ACC112 (cell line): Measurements from ENCODE around the gene ARMS2.

Experiments
- H2AFZ ChIP-seq: fragments of 200-600 bp; sonication (generic); one replicate; pipeline ENCODE4 v1.6.0; 2017; ENCODE audit warnings: antibody characterized with exemption, low read length; ENCODE audit not compliant: unreplicated experiment
- H3K27ac ChIP-seq: fragments of 200-600 bp; sonication (generic); 2 replicates; pipeline ENCODE4 v1.5.1; 2014; ENCODE audit warnings: low read depth, mild to moderate bottlenecking, antibody characterized with exemption, low read length, moderate library complexity
- H3K27me3 ChIP-seq: fragments of 200-600 bp; sonication (generic); 2 replicates; pipeline ENCODE4 v1.6.1; 2014; ENCODE audit warnings: mild to moderate bottlenecking, antibody characterized with exemption, low read length, moderate library complexity, mixed read lengths; ENCODE audit not compliant: insufficient read depth
- H3K36me3 ChIP-seq: fragments of 200-600 bp; sonication (generic); 2 replicates; pipeline ENCODE4 v1.6.1; 2016; ENCODE audit warnings: mild to moderate bottlenecking, antibody characterized with exemption, low read length, moderate library complexity, mixed read lengths; ENCODE audit not compliant: insufficient read depth
- H3K4me1 ChIP-seq: fragments of 200-600 bp; sonication (generic); one replicate; pipeline ENCODE4 v1.6.1; 2016; ENCODE audit warnings: low read length, mixed read lengths; ENCODE audit not compliant: insufficient read depth, unreplicated experiment, control insufficient read depth
- H3K4me3 ChIP-seq: fragments of 200-600 bp; sonication (generic); 2 replicates; pipeline ENCODE4 v1.5.1; 2014; ENCODE audit warnings: mild to moderate bottlenecking, low read depth, low read length
- H3K79me2 ChIP-seq: fragments of 200-600 bp; sonication (generic); one replicate; pipeline ENCODE4 v1.6.0; 2016; ENCODE audit warnings: low read length; ENCODE audit not compliant: control insufficient read depth, unreplicated experiment, insufficient read depth

The ARMS2 gene

DNA sequence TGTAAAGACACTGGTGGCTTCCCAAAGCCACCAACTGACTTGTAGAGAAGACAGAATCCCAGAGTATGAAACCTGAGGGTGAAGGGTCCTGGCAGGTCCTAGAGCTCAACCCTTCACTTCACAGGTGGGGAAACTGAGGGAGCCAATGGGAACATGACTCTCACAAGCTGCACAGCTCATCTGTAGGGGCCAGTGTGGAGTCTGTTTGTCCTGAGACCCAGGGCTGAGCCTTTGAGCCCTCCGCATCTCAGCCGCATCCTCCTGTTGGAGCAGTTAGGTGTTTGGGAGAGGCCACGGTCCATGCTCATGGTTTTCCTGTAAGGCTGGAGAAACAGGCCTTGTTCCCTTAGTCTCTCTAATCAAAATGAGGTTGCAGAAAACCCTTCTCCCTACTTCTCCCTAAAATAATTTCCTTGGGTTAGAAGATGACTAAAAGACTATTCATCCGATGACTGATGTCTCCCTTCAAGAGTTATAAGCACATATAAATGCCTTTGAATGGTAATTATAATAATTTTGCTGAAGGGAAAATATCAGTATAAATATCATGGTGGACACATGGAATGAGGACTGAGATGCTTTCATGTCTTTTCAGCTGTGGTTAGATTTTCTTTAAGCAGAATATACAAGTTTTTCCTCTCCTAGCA lies 17.2 kb downstream of the ARMS2 start:
- no peak overlapping the region; the same call in 1 of the 2 replicates for H3K4me3 ChIP-seq
- H3K79me2 ChIP-seq: peaks cover 89% of the 10 kb centered on the region
- H2AFZ ChIP-seq: no peak overlapping the region
- H3K36me3 ChIP-seq: no peaks in the 10 kb centered on the region
- peaks cover 85% of the 10 kb centered on the region for H3K4me1 ChIP-seq
- no peaks in the 10 kb centered on the region for H3K27me3 ChIP-seq
- peak overlapping the region; percentile 68 for H3K27ac ChIP-seq

DNA sequence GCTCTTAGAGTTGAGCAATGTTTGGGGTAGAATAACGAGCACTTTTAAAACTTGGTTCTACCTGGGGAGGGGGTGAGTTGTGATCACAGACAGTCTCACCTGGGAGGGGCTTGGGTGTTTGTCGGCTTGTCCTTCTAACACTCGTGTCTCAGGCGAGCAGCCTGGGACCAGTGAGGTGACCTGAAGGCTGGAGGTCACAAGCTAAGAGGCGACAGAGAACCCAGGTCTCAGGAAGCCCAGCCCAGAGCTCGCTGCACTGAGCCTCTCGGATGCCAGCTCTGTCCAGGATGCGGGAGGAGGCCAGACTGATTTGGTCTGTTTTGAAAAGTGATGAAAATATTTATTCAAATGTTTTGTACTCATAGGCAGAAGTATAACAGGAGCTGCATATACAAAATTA lies 18.7 kb downstream of the ARMS2 start:
- Histone ChIP-seq H3K4me1 (peaks cover 71% of the 10 kb centered on the region), H3K79me2 (peaks cover 83% of the 10 kb centered on the region), H3K27ac (no peak overlapping the region)

DNA sequence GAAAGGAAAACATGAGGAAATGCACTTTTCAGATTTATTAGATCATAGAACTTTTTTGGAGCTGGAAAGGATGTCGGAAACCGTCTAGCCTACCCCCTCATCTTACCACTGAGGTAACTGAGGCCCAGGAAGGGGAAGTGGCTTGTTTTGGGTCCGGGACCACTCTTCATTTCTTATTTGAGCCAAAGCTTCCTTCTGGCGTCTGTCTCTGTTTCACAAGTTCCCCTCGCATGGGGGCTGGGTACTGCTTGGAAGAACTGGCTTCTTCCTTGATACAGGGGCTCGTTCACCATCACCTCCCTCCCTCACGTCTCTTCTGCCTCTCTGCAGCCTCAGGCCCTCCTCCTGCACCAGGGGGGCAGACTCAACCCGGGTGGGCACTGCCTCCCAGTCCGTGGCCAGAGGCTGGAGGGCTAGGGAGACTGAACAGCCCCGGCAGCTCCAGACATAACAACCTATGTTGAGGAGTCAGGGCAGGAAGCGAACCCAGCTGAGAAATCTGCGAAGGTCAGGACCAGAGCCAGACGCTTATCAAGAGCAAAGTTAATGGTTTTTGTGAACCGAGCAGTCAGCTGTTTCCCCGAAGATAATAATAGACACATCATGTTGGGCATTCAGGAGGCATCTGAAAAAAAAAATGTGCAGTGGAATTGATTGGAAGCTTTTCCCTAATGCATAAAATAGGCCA lies 19.8 kb downstream of the ARMS2 start:
- Histone ChIP-seq H3K27me3 (no peaks in the 10 kb centered on the region), H3K27ac (no peak overlapping the region), H3K79me2 (peaks cover 84% of the 10 kb centered on the region), H3K4me3 (no peak overlapping the region), H2AFZ (no peak overlapping the region), H3K4me1 (peaks cover 63% of the 10 kb centered on the region), H3K36me3 (no peaks in the 10 kb centered on the region)

More for the DNA sequence above, 18.7 kb downstream of the ARMS2 start:
- no peak overlapping the region for H2AFZ ChIP-seq
- no peak overlapping the region for H3K4me3 ChIP-seq
- H3K27me3 ChIP-seq: no peaks in the 10 kb centered on the region
- no peaks in the 10 kb centered on the region for H3K36me3 ChIP-seq

DNA sequence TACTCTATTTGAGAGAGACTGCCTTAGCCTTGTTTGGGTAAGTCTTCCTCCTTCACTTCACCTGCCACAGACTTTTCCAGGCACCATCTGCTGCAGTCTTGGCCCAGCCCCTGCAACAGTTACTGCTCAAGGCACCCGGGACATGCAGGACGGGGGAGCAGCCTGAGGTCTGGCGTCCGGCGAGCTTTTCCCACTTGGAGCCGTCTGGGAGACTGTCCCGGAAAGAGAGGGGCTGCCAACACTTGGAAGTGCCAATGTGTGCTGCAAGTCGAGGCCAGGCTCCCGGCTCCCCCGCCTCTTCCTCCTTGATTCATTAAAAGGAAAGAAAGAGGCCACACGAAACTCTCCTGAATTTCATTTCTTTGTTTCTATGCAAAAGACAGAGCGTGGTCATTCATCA lies 20.6 kb downstream of the ARMS2 start:
- no peaks in the 10 kb centered on the region for H3K36me3 ChIP-seq
- no peak overlapping the region for H3K27ac ChIP-seq
- no peaks in the 10 kb centered on the region for H3K27me3 ChIP-seq
- peaks cover 54% of the 10 kb centered on the region for H3K4me1 ChIP-seq
- peaks cover 83% of the 10 kb centered on the region for H3K79me2 ChIP-seq
- 0 out of 2 replicates have a peak overlapping the region, but pooled peaks have one; percentile 7 for H3K4me3 ChIP-seq
- no peak overlapping the region for H2AFZ ChIP-seq

DNA sequence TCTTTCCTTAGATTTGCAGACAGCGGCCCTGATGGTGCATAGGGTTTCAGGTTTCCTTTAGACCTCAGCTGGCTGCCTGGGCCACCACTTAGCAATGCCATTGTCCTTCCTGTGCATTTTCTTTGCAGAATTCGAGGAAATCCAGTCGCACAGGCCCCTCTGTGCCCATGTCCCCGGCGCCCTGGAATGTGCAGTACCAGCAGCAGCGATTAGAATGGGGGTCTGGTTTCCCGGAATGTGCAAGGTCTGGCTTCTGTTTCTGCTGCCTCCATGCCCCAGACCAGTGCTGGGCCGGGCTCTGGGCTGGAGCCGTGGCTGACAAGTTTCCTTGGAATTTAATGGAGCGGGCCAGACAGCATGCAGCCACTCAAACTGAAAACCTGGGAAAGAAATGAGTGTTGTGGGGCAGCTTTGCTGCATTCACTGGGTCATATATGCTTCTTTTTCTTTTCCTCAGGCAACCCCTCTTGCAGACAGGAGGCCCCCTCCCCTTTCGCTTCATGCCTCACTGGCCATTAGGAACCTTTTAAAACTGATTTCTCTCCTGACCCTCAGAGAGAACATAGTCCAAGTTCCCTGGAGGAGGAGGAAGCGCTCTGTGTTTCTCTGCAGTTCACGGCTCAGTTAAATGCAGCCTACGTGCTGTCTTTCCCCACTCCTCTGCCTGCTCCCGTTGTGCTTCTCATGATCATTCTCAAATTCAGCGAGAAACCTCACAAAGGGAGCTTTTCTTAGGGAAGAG lies 21.3 kb downstream of the ARMS2 start:
- Histone ChIP-seq H3K27ac (no peak overlapping the region), H2AFZ (no peak overlapping the region)

DNA sequence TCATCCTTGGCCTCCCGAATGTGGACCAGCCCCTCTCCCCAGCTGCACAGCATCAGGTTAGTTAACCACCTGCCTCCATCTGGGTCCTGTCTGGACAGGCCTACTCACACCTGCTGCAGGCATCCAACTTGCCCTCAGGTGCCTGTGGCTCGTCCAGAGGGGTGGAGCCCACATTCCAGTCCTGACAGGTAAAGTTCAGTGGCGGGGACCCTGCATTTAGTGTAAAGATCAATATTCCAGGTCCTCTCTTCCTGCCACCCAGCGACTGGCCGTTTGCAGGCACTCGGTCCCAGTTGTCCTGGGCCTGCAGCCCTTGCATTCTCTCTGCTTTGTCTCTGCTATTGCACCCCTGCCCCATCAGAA lies 21.9 kb downstream of the ARMS2 start:
- H2AFZ ChIP-seq: no peak overlapping the region

More for the DNA sequence above, 21.3 kb downstream of the ARMS2 start:
- no peaks in the 10 kb centered on the region for H3K27me3 ChIP-seq
- peaks cover 48% of the 10 kb centered on the region for H3K4me1 ChIP-seq
- no peaks in the 10 kb centered on the region for H3K36me3 ChIP-seq
- H3K4me3 ChIP-seq: 0 out of 2 replicates have a peak overlapping the region, but pooled peaks have one; percentile 7
- H3K79me2 ChIP-seq: peaks cover 83% of the 10 kb centered on the region

DNA sequence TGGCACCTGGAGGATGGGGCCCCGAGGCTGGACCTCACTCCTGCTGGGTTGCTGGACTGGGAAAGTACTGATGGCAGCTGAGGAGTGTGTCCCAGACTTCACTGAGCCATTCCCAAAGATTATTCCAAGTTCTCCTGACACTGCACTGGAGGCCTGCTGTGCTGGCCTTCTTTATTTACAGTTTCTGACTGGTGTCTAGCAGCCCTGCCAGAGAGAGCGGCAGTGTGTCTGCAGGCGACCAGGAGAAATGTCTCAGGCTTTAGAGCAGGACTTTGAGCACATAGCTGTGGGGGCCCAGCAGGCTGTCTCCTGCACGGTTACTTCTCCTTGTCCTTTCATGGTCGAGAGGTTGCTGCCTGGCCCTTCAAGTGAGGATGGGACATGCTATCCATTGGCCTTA lies 23.0 kb downstream of the ARMS2 start:
- peaks cover 9% of the 10 kb centered on the region for H3K36me3 ChIP-seq
- peaks cover 33% of the 10 kb centered on the region for H3K4me1 ChIP-seq
- no peak overlapping the region for H3K27ac ChIP-seq
- H3K79me2 ChIP-seq: peaks cover 79% of the 10 kb centered on the region
- H3K27me3 ChIP-seq: no peaks in the 10 kb centered on the region
- no peak overlapping the region for H3K4me3 ChIP-seq
- no peak overlapping the region for H2AFZ ChIP-seq

More for the DNA sequence above, 21.9 kb downstream of the ARMS2 start:
- H3K4me1 ChIP-seq: peaks cover 42% of the 10 kb centered on the region
- no peak overlapping the region for H3K4me3 ChIP-seq
- no peaks in the 10 kb centered on the region for H3K27me3 ChIP-seq
- H3K27ac ChIP-seq: no peak overlapping the region
- H3K36me3 ChIP-seq: peaks cover 3% of the 10 kb centered on the region
- peaks cover 79% of the 10 kb centered on the region for H3K79me2 ChIP-seq

DNA sequence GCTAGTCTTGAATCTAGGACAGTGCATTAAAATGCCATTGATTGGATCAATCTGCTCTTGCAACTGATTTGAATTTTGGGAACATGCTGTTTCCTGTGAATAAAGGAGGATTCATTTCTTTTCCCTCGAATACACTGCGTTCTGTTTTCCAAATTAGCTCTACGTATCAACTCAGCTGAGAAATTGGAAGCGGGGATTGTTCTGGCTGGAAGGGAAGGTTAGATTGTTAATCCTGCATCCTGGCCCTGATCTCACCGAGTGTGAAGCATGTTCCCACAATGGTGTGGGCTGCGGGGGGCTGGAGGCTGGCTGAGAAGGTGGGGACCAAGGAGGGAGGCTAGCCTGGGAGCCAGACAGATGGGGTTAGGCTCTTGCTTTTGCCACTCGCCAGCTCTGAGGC lies 24.5 kb downstream of the ARMS2 start:
- peaks cover 9% of the 10 kb centered on the region for H3K36me3 ChIP-seq
- H3K27me3 ChIP-seq: no peaks in the 10 kb centered on the region
- H2AFZ ChIP-seq: no peak overlapping the region
- H3K79me2 ChIP-seq: peaks cover 67% of the 10 kb centered on the region
- H3K4me1 ChIP-seq: peaks cover 22% of the 10 kb centered on the region
- H3K27ac ChIP-seq: no peak overlapping the region
- H3K4me3 ChIP-seq: no peak overlapping the region

DNA sequence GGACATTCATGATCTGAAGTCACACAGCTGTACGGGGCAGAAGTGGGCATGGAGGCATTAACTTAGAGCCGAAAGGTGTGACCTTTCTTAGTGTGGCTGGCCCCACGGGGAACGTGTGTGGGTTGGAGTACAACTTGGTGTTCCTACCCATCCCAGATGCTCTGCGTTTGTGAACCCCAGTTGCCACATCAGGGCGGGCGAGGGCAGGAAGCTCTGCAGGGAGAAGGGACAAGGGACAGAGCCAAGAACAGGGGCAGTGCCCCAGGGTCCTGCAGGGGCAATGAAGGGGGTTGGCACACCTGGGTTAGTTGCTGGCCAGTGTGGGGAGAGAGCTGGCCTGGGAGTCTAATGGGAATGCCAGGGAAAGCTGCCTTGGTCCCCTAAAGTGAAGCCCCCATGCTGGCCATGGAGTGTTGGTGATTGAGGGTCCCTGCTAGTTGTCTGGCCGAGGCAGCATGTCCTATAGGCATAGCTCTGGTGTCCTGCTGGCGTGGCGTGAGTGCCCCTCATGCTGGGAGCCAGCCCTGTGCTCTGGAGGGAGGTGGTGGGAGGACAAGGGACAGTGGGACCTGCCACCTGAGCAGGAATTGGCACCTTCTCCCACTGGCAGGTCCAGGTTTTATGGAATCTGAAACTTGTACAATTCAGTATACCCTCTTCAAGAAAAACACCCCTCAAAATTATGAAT lies 25.8 kb downstream of the ARMS2 start:
- peaks cover 11% of the 10 kb centered on the region for H3K4me1 ChIP-seq
- H3K79me2 ChIP-seq: peaks cover 62% of the 10 kb centered on the region
- H3K4me3 ChIP-seq: no peak overlapping the region
- H3K27ac ChIP-seq: no peak overlapping the region
- H3K27me3 ChIP-seq: no peaks in the 10 kb centered on the region
- H3K36me3 ChIP-seq: peaks cover 11% of the 10 kb centered on the region
- H2AFZ ChIP-seq: no peak overlapping the region

DNA sequence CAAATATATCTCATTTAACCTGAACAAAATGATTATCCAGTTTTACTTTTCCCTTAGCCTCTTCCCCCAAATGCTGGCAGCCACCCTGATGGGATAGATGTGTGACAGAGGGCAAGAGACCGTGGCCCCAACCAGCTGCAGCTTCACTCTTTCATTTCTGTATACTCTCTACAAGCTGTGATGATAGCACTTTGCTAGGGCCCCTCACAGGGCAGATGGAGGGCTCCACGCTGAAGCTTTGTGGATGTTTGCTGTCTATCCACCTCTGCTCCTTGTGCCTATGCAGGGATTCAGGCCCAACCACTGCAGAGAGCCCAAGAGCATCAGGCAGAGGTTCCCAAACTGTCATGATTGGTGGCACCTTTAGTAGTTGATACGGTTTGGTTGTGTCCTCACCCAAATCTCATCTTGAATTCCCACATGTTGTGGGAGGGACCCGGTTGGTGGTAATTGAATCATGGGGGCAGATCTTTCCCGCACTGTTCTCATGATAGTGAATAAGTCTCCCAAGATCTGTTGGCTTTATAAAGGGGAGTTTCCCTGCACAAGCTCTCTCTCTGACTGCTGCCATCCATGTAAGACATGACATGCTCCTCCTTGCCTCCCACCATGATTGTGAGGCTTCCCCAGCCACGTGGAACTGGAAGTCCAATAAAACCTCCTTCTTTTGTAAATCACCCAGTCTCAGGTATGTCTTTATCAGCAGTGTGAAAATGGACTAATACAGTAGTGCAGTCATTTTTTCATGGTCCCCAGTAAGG lies 27.0 kb downstream of the ARMS2 start:
- Histone ChIP-seq H3K27me3 (no peaks in the 10 kb centered on the region), H3K27ac (no peak overlapping the region), H2AFZ (no peak overlapping the region), H3K4me3 (no peak overlapping the region), H3K4me1 (peaks cover 5% of the 10 kb centered on the region), H3K36me3 (peaks cover 18% of the 10 kb centered on the region), H3K79me2 (peaks cover 61% of the 10 kb centered on the region)
